ENCODE measurements around the gene GRM5. TPM values are rescaled to one million over a fixed set of nuclear protein-coding genes. Genes with fewer than 3 reads are reported as not detected.

The GRM5 gene
- total and polyA plus RNA-seq, 4 donors, result not detected

DNA sequence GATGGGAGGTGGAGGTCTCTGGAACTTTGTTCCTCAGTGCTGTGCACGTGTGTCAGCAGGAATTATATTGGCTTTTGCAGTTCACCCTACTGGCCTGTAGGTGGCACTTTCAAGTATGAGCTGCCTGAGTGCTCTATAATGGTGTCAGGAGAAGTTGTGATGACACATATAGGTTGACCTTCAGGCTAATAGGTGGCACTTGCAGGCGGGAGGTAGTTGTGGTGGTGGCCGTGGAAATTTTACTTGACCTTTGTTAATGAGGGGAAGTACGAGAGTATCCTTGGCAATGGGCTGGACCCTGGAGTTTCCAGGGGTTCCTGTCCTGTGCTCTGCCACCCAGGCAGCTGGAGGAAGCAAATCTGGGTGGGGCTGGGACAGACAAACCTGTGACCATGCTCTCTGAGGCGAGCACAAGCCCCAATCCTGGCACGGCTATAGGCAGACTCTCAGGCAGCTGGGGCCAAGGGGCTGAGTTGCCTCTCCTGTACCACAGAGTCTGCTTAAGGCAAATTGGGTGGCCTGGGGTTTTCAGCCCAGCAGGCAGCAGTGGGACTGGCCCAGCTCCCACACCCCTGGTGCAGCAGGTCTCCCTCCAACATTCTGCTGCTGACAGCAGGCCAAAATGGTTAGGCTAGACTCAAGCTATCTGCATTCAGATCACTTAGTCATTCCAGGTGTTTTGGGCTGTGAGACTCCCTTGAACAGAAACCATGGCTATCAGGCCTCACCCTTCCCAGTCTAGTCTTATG lies 580.7 kb downstream of the GRM5 start:
- WGBS, result 68% methylated on average over 6 of the region's 6 CpGs
- no peaks in the 10 kb centered on the region for H3K9me3 ChIP-seq (ENCODE audit: control insufficient read depth in 4 of 4, low read length in 3 of 4)
- no peak overlapping the region for H3K4me3 ChIP-seq (ENCODE audit: low read depth in 1 of 3, low read length in 3 of 3)
- no peaks in the 10 kb centered on the region for H3K36me3 ChIP-seq (ENCODE audit: control insufficient read depth in 4 of 4, insufficient read depth in 3 of 4, low read depth in 1 of 4, low read length in 3 of 4)
- no peak for DNase-seq (ENCODE audit: low spot score)
- no peak overlapping the region for H3K9ac ChIP-seq (ENCODE audit: low read depth in 1 of 2, low read length in 2 of 2)
- H3K27ac ChIP-seq (ENCODE audit: low read depth in 1 of 2, low read length in 2 of 2), result no peak overlapping the region
- H3K4me1 ChIP-seq (ENCODE audit: control insufficient read depth in 4 of 4, insufficient read depth in 4 of 4, low read length in 3 of 4), result no peaks in the 10 kb centered on the region
- peaks cover 0 to 2% (median 0%) of the 10 kb centered on the region in 4 donors for H3K27me3 ChIP-seq (ENCODE audit: control insufficient read depth in 4 of 4, insufficient read depth in 4 of 4, low read length in 3 of 4)
- TF ChIP-seq FOXA1 (IDR thresholded peaks at IDR 0.05), result no peak
- no peak for TF ChIP-seq TAF1 (conservative IDR thresholded peaks at IDR 0.05)
- TF ChIP-seq RAD21 (IDR thresholded peaks at IDR 0.05), result peak; percentile 53 to 76
- TF ChIP-seq, protein P1, sequence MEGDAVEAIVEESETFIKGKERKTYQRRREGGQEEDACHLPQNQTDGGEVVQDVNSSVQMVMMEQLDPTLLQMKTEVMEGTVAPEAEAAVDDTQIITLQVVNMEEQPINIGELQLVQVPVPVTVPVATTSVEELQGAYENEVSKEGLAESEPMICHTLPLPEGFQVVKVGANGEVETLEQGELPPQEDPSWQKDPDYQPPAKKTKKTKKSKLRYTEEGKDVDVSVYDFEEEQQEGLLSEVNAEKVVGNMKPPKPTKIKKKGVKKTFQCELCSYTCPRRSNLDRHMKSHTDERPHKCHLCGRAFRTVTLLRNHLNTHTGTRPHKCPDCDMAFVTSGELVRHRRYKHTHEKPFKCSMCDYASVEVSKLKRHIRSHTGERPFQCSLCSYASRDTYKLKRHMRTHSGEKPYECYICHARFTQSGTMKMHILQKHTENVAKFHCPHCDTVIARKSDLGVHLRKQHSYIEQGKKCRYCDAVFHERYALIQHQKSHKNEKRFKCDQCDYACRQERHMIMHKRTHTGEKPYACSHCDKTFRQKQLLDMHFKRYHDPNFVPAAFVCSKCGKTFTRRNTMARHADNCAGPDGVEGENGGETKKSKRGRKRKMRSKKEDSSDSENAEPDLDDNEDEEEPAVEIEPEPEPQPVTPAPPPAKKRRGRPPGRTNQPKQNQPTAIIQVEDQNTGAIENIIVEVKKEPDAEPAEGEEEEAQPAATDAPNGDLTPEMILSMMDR (IDR thresholded peaks at IDR 0.05; ENCODE audit: low read depth, low read length, missing input control), result peak; percentile 62

DNA sequence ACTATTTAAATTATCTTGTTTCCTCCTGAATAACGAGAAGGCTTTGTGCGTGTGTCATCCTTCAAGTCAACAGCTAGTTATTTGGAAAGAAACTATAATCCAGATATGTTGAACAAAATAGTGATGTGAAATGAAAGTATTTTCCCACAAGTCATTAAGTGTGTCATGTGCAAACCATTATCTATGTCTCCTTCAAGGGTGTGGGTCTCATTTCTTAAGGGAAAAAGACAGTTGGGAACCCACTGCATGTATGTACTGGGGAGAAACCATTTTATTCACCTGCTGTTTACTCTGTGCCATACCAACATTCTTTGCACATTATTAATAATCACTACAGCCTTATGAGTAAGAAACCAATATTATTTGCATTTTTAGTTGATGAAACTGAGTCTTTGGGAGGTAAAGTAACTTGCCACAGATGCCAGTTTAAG lies 582.9 kb downstream of the GRM5 start:
- WGBS, result 86% methylated on average over 2 of the region's 2 CpGs
- H3K27ac ChIP-seq (ENCODE audit: low read depth in 1 of 2, low read length in 2 of 2), result no peak overlapping the region
- H3K27me3 ChIP-seq (ENCODE audit: control insufficient read depth in 4 of 4, insufficient read depth in 4 of 4, low read length in 3 of 4), result peaks cover 0 to 2% (median 0%) of the 10 kb centered on the region in 4 donors
- no peak for DNase-seq (ENCODE audit: low spot score)
- H3K9ac ChIP-seq (ENCODE audit: low read depth in 1 of 2, low read length in 2 of 2), result no peak overlapping the region
- no peaks in the 10 kb centered on the region for H3K9me3 ChIP-seq (ENCODE audit: control insufficient read depth in 4 of 4, low read length in 3 of 4)
- H3K4me1 ChIP-seq (ENCODE audit: control insufficient read depth in 4 of 4, insufficient read depth in 4 of 4, low read length in 3 of 4), result no peaks in the 10 kb centered on the region
- H3K4me3 ChIP-seq (ENCODE audit: low read depth in 1 of 3, low read length in 3 of 3), result no peak overlapping the region
- H3K36me3 ChIP-seq (ENCODE audit: control insufficient read depth in 4 of 4, insufficient read depth in 3 of 4, low read depth in 1 of 4, low read length in 3 of 4), result no peaks in the 10 kb centered on the region
- TF ChIP-seq RAD21 (IDR thresholded peaks at IDR 0.05), result no peak
- TF ChIP-seq NR2F2 (IDR thresholded peaks at IDR 0.05), result no peak
- TF ChIP-seq, protein P2, sequence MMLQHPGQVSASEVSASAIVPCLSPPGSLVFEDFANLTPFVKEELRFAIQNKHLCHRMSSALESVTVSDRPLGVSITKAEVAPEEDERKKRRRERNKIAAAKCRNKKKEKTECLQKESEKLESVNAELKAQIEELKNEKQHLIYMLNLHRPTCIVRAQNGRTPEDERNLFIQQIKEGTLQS (IDR thresholded peaks at IDR 0.05), result no peak
- no peak for TF ChIP-seq HNF4G (IDR thresholded peaks at IDR 0.05)
- TF ChIP-seq, protein P3, sequence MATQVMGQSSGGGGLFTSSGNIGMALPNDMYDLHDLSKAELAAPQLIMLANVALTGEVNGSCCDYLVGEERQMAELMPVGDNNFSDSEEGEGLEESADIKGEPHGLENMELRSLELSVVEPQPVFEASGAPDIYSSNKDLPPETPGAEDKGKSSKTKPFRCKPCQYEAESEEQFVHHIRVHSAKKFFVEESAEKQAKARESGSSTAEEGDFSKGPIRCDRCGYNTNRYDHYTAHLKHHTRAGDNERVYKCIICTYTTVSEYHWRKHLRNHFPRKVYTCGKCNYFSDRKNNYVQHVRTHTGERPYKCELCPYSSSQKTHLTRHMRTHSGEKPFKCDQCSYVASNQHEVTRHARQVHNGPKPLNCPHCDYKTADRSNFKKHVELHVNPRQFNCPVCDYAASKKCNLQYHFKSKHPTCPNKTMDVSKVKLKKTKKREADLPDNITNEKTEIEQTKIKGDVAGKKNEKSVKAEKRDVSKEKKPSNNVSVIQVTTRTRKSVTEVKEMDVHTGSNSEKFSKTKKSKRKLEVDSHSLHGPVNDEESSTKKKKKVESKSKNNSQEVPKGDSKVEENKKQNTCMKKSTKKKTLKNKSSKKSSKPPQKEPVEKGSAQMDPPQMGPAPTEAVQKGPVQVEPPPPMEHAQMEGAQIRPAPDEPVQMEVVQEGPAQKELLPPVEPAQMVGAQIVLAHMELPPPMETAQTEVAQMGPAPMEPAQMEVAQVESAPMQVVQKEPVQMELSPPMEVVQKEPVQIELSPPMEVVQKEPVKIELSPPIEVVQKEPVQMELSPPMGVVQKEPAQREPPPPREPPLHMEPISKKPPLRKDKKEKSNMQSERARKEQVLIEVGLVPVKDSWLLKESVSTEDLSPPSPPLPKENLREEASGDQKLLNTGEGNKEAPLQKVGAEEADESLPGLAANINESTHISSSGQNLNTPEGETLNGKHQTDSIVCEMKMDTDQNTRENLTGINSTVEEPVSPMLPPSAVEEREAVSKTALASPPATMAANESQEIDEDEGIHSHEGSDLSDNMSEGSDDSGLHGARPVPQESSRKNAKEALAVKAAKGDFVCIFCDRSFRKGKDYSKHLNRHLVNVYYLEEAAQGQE (IDR thresholded peaks at IDR 0.05), result no peak
- no peak for TF ChIP-seq EGR1 (IDR thresholded peaks at IDR 0.05; ENCODE audit: low read depth in 2 of 2)
- TF ChIP-seq, protein P4, sequence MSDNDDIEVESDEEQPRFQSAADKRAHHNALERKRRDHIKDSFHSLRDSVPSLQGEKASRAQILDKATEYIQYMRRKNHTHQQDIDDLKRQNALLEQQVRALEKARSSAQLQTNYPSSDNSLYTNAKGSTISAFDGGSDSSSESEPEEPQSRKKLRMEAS (IDR thresholded peaks at IDR 0.05), result no peak
- no peak for TF ChIP-seq YY1 (IDR thresholded peaks at IDR 0.05)

DNA sequence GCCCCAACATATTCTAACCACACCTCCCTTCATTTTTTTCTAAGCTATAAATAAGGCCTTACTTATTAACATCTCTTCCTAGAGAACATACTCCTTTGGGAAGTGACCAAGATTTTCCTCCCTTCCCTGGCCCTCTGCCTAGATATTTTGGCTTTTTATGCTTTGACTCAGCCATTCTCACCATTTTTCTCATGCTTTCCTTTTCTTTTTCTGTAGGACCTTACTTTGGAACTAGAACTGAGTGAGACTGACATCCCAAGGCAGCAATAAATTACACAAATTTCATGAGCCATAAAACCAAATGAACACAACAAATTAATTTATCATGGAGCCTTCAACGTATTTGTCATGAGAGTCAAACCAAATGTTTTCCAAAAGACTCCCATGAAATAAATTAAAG lies 585.6 kb downstream of the GRM5 start:
- peaks cover 0 to 2% (median 0%) of the 10 kb centered on the region in 4 donors for H3K27me3 ChIP-seq (ENCODE audit: control insufficient read depth in 4 of 4, insufficient read depth in 4 of 4, low read length in 3 of 4)
- WGBS, result 40% methylated on average over 1 of the region's 1 CpG
- H3K27ac ChIP-seq (ENCODE audit: low read depth in 1 of 2, low read length in 2 of 2), result no peak overlapping the region
- no peak overlapping the region for H3K9ac ChIP-seq (ENCODE audit: low read depth in 1 of 2, low read length in 2 of 2)
- no peak overlapping the region for H3K4me3 ChIP-seq (ENCODE audit: low read depth in 1 of 3, low read length in 3 of 3)
- H3K9me3 ChIP-seq (ENCODE audit: control insufficient read depth in 4 of 4, low read length in 3 of 4), result no peaks in the 10 kb centered on the region
- H3K4me1 ChIP-seq (ENCODE audit: control insufficient read depth in 4 of 4, insufficient read depth in 4 of 4, low read length in 3 of 4), result no peaks in the 10 kb centered on the region
- DNase-seq (ENCODE audit: low spot score), result no peak
- H3K36me3 ChIP-seq (ENCODE audit: control insufficient read depth in 4 of 4, insufficient read depth in 3 of 4, low read depth in 1 of 4, low read length in 3 of 4), result no peaks in the 10 kb centered on the region
- TF ChIP-seq RXRA (IDR thresholded peaks at IDR 0.05) (no peak), FOXA2 (IDR thresholded peaks at IDR 0.05) (no peak), JUND (IDR thresholded peaks at IDR 0.05) (no peak), HNF4G (IDR thresholded peaks at IDR 0.05) (no peak), EGR1 (IDR thresholded peaks at IDR 0.05; ENCODE audit: low read depth in 2 of 2) (no peak), GABPA (IDR thresholded peaks at IDR 0.05 in 1 of 2, conservative IDR thresholded peaks at IDR 0.05 in 1 of 2) (no peak), TAF1 (conservative IDR thresholded peaks at IDR 0.05) (no peak)
- TF ChIP-seq, protein P1 (IDR thresholded peaks at IDR 0.05; ENCODE audit: low read depth, low read length, missing input control), result no peak
- TF ChIP-seq, protein P4 (IDR thresholded peaks at IDR 0.05), result no peak
- TF ChIP-seq, protein P2 (IDR thresholded peaks at IDR 0.05), result no peak
